Stromal cell of bone marrow (primary cell): ENCODE data around the gene GRIK4.

Experiments used
- DNase-seq: peaks from one replicate; pipeline ENCODE4 v3.0.0-alpha.2; 2012; ENCODE audit warnings: low read depth

Gene GRIK4

GRCh38 chr11:120881596-120881995 lies 370.0 kb downstream of the GRIK4 start:
- no peak for DNase-seq

GRCh38 chr11:120882175-120882574 lies 370.6 kb downstream of the GRIK4 start:
- DNase-seq, result no peak

GRCh38 chr11:120883404-120884080 lies 372.0 kb downstream of the GRIK4 start:
- peak; percentile 76 for DNase-seq

- no peak for DNase-seq
Observed at GRCh38 chr11:120884154-120885020, 372.8 kb downstream of the GRIK4 start.

GRCh38 chr11:120890609-120891320 lies 379.2 kb downstream of the GRIK4 start:
- no peak for DNase-seq

GRCh38 chr11:120893440-120894201 lies 382.1 kb downstream of the GRIK4 start:
- DNase-seq, result no peak

GRCh38 chr11:120894202-120894985 lies 382.8 kb downstream of the GRIK4 start:
- DNase-seq, result no peak

GRCh38 chr11:120896687-120897086 lies 385.1 kb downstream of the GRIK4 start:
- no peak for DNase-seq

GRCh38 chr11:120898568-120898967 lies 387.0 kb downstream of the GRIK4 start:
- DNase-seq, result no peak

GRCh38 chr11:120899720-120900119 lies 388.2 kb downstream of the GRIK4 start:
- DNase-seq, result no peak

GRCh38 chr11:120900643-120901042 lies 389.1 kb downstream of the GRIK4 start:
- no peak for DNase-seq

GRCh38 chr11:120903686-120904085 lies 392.1 kb downstream of the GRIK4 start:
- no peak for DNase-seq

- no peak for DNase-seq
Observed at GRCh38 chr11:120904116-120904515, 392.6 kb downstream of the GRIK4 start.

- DNase-seq, result no peak
Observed at GRCh38 chr11:120906766-120907165, 395.2 kb downstream of the GRIK4 start.

- DNase-seq, result no peak
Observed at GRCh38 chr11:120907971-120908370, 396.4 kb downstream of the GRIK4 start.

GRCh38 chr11:120908461-120909181 lies 397.1 kb downstream of the GRIK4 start:
- DNase-seq, result no peak

- DNase-seq, result no peak
Observed at GRCh38 chr11:120909676-120910416, 398.3 kb downstream of the GRIK4 start.

GRCh38 chr11:120911943-120912342 lies 400.4 kb downstream of the GRIK4 start:
- DNase-seq, result no peak

- peak; percentile 33 for DNase-seq
Observed at GRCh38 chr11:120912504-120912903, 401.0 kb downstream of the GRIK4 start.

- no peak for DNase-seq
Observed at GRCh38 chr11:120912915-120913314, 401.4 kb downstream of the GRIK4 start.
